ENCODE results near the gene RER1. TPM values are rescaled to one million over a fixed set of nuclear protein-coding genes. Genes with fewer than 3 reads are reported as not detected.
A peak's percentile ranks its signal among the peaks of the same experiment; 100 is the strongest.

RER1 gene
- 43.2 and 57.3 TPM in 2 replicates for polyA plus RNA-seq (2014; cell fraction: cytosol; rRNA removed)
- polyA plus RNA-seq (2014; cell fraction: nucleus; rRNA removed) = 55.7 and 86.5 TPM in 2 replicates

DNA sequence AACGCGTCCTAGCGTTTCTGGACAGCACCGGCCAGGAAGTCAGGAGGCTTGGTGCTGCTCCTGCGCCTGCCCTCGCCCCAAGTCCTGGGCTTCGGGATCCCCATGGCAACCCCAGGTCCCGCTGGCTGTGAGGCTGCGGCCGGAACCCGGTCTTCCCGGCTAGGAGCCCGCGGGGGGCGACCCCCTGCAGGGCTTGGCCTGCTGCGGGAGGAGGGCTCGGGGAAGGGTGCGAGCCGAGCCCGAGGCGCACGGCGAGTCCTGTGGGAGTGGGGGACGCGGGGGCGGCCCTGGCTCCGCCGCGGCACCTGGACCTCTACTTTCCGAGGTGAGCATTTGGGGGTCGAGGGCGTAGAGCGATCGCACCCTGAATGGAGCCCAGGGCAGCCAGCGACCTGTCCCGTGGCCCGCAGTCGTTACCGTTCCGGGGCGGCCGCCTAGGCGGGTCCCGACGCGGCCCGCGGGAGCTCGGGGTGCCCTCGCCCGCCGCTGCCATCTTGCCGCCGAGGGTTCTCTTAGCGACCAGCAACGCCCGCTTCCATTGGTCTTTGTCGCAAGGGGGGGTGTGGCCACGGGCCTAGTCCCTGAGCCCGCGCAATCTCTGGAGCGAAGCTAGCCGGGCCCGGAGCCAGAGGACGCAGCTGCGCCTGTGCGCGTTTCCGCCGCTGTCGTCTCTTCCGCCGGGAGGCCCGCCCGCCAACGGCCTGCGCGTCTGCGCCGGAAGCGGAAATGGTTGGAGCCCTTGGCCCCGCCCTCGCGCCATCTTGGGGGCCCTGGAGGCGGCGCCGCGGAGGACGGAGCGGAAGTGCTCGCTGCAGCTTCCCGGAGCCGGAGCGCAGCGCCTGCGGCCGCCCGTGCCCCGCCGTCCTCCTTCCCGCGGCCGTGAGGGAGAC, at the start of gene RER1, which contains the start of gene MORN1:
TSS of gene RER1 (plus strand) at position 801 of the 890 bp plus-strand sequence. CDS start 3,950 bp downstream, outside the sequence.
TSS of gene MORN1 (minus strand) at position 514 of the 890 bp plus-strand sequence. CDS start at position 493, 21 bp downstream.
- DNase-seq (ENCODE audit: low spot score) = peak; percentile 94

DNA sequence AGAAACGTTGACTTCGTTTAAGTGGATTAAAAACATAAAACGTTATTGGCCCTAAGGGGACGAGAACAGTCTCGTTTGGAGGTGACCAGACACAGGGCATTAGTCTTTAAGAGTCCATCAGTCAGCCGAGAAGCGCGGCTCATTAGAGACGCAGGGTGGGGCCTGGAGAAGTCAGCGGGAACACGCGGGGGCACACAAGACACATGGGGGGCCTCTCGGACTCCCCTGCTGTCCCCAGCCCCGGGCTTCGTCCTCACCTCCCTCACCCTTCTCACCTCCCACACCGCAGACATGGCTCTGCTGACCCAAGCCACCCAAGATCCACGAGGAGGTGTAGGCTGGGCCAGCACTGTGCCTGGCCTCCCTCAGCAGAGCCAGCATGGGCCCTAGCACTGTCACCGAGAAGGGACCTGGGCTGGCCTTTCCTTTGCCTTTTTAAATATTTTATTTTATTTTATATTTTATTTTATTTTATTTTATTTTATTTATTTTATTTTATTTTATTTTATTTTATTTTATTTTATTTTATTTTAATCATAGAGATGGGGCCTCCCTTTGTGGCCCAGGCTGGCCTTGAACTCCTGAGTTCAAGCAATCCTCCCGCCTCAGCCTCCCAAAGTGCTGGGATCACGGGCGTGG, 49.1 kb upstream of the RER1 start:
- no peak for DNase-seq (ENCODE audit: low spot score)

DNA sequence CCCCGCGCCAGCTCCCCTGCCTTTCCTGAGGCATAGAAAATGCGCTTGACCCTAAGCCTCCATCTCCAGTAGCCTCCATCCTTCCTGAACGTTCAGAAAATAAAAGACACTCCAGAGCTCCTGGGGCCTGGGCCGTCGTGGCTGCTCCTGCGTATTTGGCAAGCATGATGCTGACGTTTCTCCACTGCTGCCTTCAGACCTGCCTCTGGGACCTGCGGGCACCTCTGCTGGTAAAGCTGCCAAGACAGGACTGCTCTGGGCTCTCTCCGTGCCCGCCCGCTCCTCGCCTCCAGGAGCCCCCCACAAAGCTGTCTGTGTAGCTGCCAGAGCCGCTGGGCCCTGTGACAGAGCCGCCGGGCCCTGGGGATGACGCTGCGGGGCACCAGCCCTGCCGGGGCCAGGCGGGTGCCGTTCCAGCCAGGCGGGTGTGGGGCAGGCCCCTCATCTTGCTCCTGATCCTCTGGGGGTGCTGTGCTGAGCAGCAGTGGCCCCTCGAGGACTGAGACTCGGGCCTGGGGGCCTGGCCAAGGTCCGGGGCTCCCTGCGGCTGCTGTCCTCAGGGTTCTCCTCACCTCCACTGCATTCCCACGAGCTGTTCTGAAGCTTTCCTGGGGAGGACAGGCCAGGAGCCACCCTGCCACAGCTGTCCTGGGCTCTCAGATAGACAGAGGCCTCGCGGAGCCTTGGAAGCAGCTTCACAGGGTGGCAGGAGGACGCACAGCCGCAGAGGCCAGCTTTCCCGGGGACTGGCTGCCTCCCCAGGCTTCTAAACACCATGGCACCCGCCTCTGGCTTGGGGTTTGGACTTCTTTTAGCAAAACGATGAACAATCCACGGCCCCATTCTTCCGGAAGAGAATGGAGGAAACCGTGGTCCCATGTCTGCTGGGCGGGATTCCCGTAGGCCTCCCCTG, 48.4 kb upstream of the RER1 start:
- no peak for DNase-seq (ENCODE audit: low spot score)

- DNase-seq (ENCODE audit: low spot score) = no peak
These were observed 47.4 kb upstream of the RER1 start for GRCh38 chr1:2344121-2344681.

- no peak for DNase-seq (ENCODE audit: low spot score)
These were observed 46.8 kb upstream of the RER1 start for GRCh38 chr1:2344744-2345296.

DNA sequence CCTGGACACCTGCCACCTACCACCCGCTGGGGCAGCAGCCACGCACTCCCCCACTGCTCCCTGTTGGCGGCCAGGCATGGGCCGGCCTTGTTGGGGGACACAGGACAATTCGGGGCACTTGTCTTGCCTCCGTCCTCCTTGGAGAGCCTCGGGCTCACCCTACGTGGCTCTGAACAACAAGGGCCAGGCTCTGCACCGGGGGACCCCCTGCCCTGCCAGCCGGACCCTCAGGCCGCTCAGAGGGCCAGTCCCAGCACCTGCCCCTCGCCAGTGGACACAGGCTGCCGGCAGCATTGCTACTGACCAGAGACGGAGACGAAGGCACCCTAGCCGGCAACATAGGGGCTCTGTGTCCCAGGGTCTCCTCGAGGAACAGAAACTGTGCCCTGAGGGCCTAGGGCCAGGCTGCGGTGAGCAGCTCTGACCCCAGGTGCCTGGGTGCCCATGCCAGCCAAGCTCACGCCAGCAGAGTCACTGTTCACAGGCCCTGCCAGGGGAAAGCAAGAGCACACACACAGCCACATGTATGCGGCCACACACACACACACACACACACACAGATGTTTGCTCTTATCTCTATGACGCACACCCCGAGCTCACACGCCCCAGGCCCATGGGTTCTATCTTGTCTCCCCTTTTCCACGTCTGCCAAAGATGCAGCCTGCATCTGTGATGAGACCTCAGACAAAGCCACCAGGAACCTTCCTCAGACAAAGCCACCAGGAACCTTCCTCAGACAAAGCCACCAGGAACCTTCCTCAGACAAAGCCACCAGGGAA, 46.2 kb upstream of the RER1 start:
- DNase-seq (ENCODE audit: low spot score) = no peak

- DNase-seq (ENCODE audit: low spot score) = no peak
These were observed 44.8 kb upstream of the RER1 start for GRCh38 chr1:2346691-2347408.

DNA sequence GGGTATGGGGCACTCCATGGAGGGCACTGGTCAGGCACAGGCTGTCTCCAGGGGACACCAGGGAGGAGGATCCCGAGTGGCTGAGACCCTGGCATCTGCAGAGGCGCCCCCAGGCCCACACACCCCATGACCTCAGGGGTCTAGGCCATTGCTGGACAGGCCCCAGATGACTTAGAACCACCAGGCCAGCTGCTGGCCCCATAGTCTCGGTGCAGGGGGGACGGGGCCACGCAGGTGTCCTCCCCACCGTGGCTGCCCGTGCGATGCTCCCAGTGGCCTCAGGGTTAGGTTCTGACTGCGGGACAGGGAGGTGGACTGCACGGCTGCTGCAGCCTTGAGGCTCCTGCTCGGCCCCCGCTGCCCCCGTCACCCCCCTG, 44.2 kb upstream of the RER1 start:
- no peak for DNase-seq (ENCODE audit: low spot score)

GRCh38 chr1:2347896-2348295, 43.7 kb upstream of the RER1 start:
- no peak for DNase-seq (ENCODE audit: low spot score)

GRCh38 chr1:2348346-2349325, 43.0 kb upstream of the RER1 start:
- no peak for DNase-seq (ENCODE audit: low spot score)

- no peak for DNase-seq (ENCODE audit: low spot score)
These were observed 41.8 kb upstream of the RER1 start for GRCh38 chr1:2349806-2350205.

DNA sequence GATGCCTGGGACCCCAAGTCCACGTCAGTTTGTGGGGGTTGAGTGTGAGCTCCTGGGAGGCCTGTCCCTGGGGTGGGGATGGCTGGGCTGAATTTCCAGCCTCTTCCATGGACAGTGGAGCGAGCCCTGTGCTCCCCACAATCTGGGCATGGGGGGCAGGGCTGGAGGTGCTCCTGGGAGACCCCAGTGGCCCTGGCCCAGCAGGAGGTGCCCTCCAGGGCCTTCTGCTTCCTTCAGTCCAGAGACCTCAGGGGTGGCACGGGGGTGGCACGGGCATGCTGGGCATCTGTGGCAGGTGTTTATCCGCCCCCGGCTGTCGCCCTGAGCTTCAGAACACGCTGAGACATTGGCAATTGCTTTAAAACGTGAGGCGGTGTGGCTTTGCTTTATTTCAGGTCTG, 41.1 kb upstream of the RER1 start:
- no peak for DNase-seq (ENCODE audit: low spot score)

DNA sequence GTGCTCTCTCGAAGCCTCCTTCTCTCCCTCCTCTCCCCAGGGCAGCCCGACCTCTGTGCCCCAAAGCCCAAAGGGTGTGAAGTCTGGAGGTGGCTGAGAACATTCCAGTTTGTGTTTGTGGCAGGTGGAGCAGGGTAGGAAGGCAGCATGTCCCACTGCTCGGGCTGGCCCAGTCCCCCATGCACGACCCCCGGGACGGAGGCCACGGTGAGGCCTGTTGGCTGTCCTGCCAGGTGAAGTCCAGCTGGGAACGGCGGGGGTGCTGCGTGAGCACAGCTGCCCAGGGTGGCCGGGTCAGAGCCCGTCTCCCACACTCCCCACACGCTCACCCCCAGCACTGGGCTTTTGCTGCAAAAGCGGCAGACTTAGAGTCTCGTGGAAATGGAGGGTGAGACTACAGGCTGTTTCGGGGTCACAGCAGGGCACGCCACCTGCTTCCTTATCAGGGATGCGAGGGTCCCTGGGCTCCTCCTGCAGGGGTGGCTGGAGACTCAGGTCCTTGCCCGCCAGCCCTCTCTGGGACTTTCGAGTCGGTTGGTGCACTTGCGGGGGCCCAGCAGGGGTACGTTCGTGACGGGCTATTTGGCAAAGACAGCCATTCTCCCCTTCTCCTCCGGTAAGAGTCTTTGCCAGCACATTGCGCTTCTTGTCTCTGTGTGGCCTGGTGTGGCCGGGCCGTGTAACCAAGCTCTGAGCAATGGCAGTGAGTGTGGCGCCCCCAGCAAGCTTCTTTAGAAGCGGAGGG, 40.6 kb upstream of the RER1 start:
- DNase-seq (ENCODE audit: low spot score) = no peak

DNA sequence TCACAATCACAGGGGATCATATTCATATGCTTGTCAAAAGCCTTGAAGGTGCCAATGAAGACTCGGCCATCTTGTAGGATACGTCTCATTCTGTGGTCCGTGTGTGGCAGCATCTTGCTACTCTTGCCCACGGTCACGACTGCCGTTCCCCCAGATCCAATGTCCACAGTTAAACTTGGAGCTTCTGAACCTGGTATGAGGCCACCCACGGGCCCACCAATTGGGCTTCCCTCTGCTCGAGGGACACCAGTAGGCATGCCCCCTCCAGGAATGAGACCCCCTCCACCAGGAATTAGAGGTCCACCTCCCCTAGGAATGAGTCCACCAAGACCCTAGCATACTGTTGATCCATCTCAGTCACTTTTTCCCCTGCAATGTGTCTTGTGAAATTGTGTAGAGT, 39.9 kb upstream of the RER1 start:
- no peak for DNase-seq (ENCODE audit: low spot score)

DNA sequence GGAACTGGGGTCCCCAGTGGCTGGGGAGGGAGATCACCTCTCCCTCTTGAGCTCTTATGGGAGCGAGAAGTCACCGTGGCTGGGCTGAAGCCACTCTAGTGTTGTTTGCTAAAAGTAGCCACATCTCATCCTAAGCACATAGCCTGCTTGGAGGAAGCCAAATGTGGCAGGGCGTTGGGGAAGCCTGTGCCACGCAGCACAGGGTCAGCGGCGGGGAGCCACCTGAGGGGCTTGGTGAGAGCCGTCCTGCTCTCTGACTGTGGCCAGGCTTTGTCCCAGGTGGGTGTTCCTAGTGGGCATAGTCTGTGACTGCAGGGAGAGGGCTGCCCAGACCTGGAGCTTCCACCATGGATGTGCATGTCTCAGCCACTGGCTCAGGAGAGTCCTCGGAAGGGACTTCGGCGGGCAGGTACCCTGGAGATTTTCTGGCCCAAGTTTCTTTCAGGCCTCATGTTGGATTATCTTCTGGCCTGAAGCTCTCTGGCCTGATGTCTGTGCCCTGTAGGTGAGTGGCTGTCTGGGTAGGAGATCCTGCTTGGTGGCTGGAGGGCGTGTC, 39.2 kb upstream of the RER1 start:
- no peak for DNase-seq (ENCODE audit: low spot score)

DNA sequence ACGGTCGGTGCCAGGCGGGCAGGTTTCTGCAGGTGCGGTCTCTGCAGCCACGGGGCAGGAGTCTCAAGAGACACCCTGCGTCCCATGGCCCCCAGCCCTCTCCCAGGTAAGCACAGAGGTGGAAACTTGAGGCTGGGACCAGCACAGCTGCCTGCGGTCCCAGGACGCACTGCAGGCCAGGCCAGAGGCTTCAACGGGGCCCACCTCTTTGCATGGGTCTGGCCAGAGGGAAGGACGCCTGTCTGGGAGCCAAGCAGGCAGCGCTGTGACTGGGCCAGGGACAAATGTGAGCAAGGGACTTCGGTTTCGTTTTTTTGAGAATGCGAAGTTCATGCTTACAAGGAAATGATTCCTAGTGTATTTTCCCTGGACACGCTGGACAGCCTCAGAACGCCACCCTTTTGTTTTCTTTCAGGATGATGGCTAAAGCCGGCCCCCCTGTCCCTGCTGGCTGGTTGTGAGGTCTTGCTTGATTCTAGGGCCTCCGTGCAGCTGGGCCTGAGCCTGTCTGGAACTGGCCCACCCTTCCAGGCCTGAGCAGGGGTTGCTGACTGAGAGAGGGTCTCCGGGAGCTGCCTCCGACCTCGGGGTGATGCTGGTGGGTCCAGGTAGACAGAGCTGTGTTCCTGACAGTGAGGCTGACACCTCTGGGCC, 38.6 kb upstream of the RER1 start:
- no peak for DNase-seq (ENCODE audit: low spot score)
